ENCODE results near the gene ZCCHC14. TPM values are rescaled to one million over a fixed set of nuclear protein-coding genes. Genes with fewer than 3 reads are reported as not detected.

ZCCHC14 gene
- polyA plus RNA-seq, 2 of the 4 experiments (the other 2 are of a cell fraction), result 3.8 to 7.3 TPM

- CTCF ChIA-PET, result interaction anchor here (0.7 to 3.2 kb wide), 5 partner anchors 7 to 118 kb away, joined by 3 to 12 read pairs (median 4); no protein-coding TSS in a partner anchor
- Histone ChIP-seq H3K9me3 (peaks cover 80% of the 10 kb centered on the region), H3K27ac (no peak overlapping the region), H3K4me2 (no peak overlapping the region), H3K4me3 (no peak overlapping the region), H3K4me1 (no peaks in the 10 kb centered on the region)
- TF ChIP-seq RNF2 (IDR thresholded peaks at IDR 0.05; ENCODE audit: borderline replicate concordance, low read depth) (no peak), RARB (CRISPR knock-in tag; IDR thresholded peaks at IDR 0.05) (no peak), TP53 (CRISPR knock-in tag; IDR thresholded peaks at IDR 0.05) (no peak), MAZ (IDR thresholded peaks at IDR 0.05; ENCODE audit: borderline replicate concordance, low read depth, low read length) (no peak), ZFP36 (IDR thresholded peaks at IDR 0.05; ENCODE audit: borderline replicate concordance, partially characterized antibody) (no peak), HEYL (CRISPR knock-in tag; IDR thresholded peaks at IDR 0.05) (no peak), BHLHE40 (IDR thresholded peaks at IDR 0.05; ENCODE audit: low read depth, low read length) (no peak), RCOR1 (IDR thresholded peaks at IDR 0.05; ENCODE audit: low read depth, low read length) (no peak), USF2 (IDR thresholded peaks at IDR 0.05) (no peak), HDAC2 (IDR thresholded peaks at IDR 0.05) (no peak), HMGXB4 (CRISPR knock-in tag; IDR thresholded peaks at IDR 0.05; ENCODE audit: borderline replicate concordance) (no peak), CHD2 (IDR thresholded peaks at IDR 0.05; ENCODE audit: low read length, partially characterized antibody) (no peak), ESRRA (IDR thresholded peaks at IDR 0.05; ENCODE audit: borderline replicate concordance, low read length) (no peak), GATA3 (IDR thresholded peaks at IDR 0.05; ENCODE audit: borderline replicate concordance) (no peak), CBX8 (IDR thresholded peaks at IDR 0.05) (no peak), CHD4 (IDR thresholded peaks at IDR 0.05; ENCODE audit: borderline replicate concordance) (no peak), ELK1 (IDR thresholded peaks at IDR 0.05; ENCODE audit: low read depth, low read length) (no peak), NPAS2 (CRISPR knock-in tag; IDR thresholded peaks at IDR 0.05; ENCODE audit: borderline replicate concordance) (no peak)
- TF ChIP-seq, protein P1, sequence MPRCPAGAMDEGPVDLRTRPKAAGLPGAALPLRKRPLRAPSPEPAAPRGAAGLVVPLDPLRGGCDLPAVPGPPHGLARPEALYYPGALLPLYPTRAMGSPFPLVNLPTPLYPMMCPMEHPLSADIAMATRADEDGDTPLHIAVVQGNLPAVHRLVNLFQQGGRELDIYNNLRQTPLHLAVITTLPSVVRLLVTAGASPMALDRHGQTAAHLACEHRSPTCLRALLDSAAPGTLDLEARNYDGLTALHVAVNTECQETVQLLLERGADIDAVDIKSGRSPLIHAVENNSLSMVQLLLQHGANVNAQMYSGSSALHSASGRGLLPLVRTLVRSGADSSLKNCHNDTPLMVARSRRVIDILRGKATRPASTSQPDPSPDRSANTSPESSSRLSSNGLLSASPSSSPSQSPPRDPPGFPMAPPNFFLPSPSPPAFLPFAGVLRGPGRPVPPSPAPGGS (IDR thresholded peaks at IDR 0.05), result no peak
- TF ChIP-seq, protein P2, sequence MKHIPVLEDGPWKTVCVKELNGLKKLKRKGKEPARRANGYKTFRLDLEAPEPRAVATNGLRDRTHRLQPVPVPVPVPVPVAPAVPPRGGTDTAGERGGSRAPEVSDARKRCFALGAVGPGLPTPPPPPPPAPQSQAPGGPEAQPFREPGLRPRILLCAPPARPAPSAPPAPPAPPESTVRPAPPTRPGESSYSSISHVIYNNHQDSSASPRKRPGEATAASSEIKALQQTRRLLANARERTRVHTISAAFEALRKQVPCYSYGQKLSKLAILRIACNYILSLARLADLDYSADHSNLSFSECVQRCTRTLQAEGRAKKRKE (CRISPR knock-in tag; IDR thresholded peaks at IDR 0.05; ENCODE audit: low read depth), result no peak
- POLR2A ChIA-PET, result no interaction called here
- ATAC-seq (no peak), DNase-seq (ENCODE audit: low read depth in 1 of 2, low spot score in 1 of 2) (no peak), FAIRE-seq (no peak)
- 56% methylated on average over 9 of the region's 9 CpGs for WGBS (ENCODE audit: missing lambda C conversion rate)
Observed at GRCh38 chr16:87534751-87535150, 41.9 kb upstream of the ZCCHC14 start.

DNA sequence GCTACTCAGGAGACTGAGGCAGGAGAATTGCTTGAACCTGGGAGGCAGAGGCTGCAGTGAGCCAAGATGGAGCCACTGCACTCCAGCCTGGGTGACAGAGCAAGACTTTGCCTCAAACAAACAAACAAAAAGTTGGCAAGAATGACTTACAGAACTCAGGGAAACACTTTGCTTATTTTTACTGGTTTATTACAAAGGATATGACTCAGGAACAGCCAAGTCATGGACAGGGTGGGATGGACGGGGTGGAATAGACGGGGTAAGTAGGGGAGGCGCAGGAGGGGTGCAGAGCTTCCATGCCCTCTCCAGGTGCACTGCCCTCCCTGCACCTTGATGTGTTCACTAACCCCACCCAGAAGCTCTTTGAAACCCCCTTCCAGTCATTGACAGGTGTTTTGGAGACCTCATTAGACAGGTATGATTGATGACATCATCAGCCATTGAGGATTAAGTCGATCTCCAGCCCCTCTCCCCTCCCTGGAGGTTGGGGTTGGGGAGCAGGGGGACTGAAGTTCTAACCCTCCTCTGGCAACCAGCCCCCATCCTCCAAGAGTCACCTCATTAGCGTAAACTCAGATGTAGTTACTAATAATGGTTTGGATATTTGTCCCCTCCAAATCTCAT lies 41.3 kb upstream of the ZCCHC14 start:
- 38% methylated on average over 5 of the region's 5 CpGs for WGBS (ENCODE audit: missing lambda C conversion rate)
- ChIA-PET CTCF (interaction anchor here (0.7 to 3.2 kb wide), 6 partner anchors 8 to 117 kb away, joined by 3 to 14 read pairs (median 6); no protein-coding TSS in a partner anchor), POLR2A (no interaction called here)
- FAIRE-seq, result no peak
- ATAC-seq, result no peak
- no peak for TF ChIP-seq POLR2A (IDR thresholded peaks at IDR 0.05; ENCODE audit: low read length)
- TF ChIP-seq FOSL2 (IDR thresholded peaks at IDR 0.05), result no peak
- TF ChIP-seq FOSL2 (CRISPR knock-in tag; IDR thresholded peaks at IDR 0.05), result no peak
- TF ChIP-seq ZC3H11A (IDR thresholded peaks at IDR 0.05), result no peak
- TF ChIP-seq NFE2L2 (conservative IDR thresholded peaks at IDR 0.05; ENCODE audit: low read length), result no peak
- Histone ChIP-seq H3K27ac (no peak overlapping the region), H3K4me1 (no peaks in the 10 kb centered on the region), H3K4me2 (no peak overlapping the region), H3K9me3 (peaks cover 86% of the 10 kb centered on the region), H3K4me3 (no peak overlapping the region)
- DNase-seq (ENCODE audit: low read depth in 1 of 2, low spot score in 1 of 2), result no peak

Measured in A549 (cell line).